Left cardiac atrium (tissue), 2 donors: Measurements from ENCODE around the gene ENOSF1. TPM values are rescaled to one million over a fixed set of nuclear protein-coding genes. Genes with fewer than 3 reads are reported as not detected.

Experiments used
- total RNA-seq, 2 donors: library from RNA; stranded (reverse); fragmentation: NEBNext Ultra II Directional; extraction: Animal tissue kit (Norgen Biotek cat#: 25700); gene quantifications; one replicate each; pipeline ENCODE4 v1.2.1, GENCODE V29; 2021
- donor health status: DM: no; HTN: yes; CAD: no; lungs with severe emphysema.
- donor health status: DM: yes; HTN: yes; CAD: no.

ENOSF1 gene
- total RNA-seq, 2 donors from 2014 or later = 35.6 to 41.5 TPM

Other genes with a start within 250 kb of the ENOSF1 start
- gene COLEC12, start 211.9 kb downstream of the ENOSF1 start, total RNA-seq = 10 to 100 TPM; 14.2 to 25.1 TPM
- not detected for gene CETN1, start 132.2 kb downstream of the ENOSF1 start, total RNA-seq
- gene CLUL1, start 115.6 kb downstream of the ENOSF1 start, total RNA-seq = under 1 TPM in 1 of 2 donors, not detected in 1; 0.50 TPM
- 1 to 10 TPM; 3.8 to 7.3 TPM for gene TYMS, start 55.0 kb downstream of the ENOSF1 start, total RNA-seq
- gene YES1, start 99.6 kb upstream of the ENOSF1 start, total RNA-seq = 10 to 100 TPM; 22.8 to 32.6 TPM
- gene ADCYAP1, start 192.2 kb upstream of the ENOSF1 start, total RNA-seq = under 1 TPM; 0.24 to 0.42 TPM